HepG2 (cell line): ENCODE results near the gene LILRB3. TPM values are rescaled to one million over a fixed set of nuclear protein-coding genes. Genes with fewer than 3 reads are reported as not detected.

Experiments used
- ATAC-seq: fragments of 200-7000 bp; cut with Tn5 transposase; 3 replicates; pipeline ENCODE4 v1.9.1; 2020; ENCODE audit warnings: mild to moderate bottlenecking, moderate library complexity
- BruUV-seq: library from RNA; stranded (reverse); fragments of 400-500 nt; replicated peaks from 2 replicates; lab custom pipeline; 2021; lab: Mats Ljungman, UMichigan
- CTCF ChIA-PET: fragments of 300-600 bp; formaldehyde crosslinking; extraction: SDS; loops from one replicate; lab custom pipeline; 2021; ENCODE audit warnings: low total read pairs, inconsistent platforms, low intra/inter-chr PET ratio; lab: Yijun Ruan, JAX
- POLR2A ChIA-PET: fragments of 350-600 bp; sonication (Branson Sonifier 250); formaldehyde crosslinking; loops from one replicate; lab custom pipeline; 2020; ENCODE audit warnings: antibody characterized with exemption, inconsistent platforms; lab: Yijun Ruan, JAX
- DNase-seq: peaks from one replicate; pipeline ENCODE4 v3.0.0-alpha.2; 2015; ENCODE audit warnings: low spot score
- FAIRE-seq: peaks from 3 replicates; lab custom pipeline; 2011; peaks lifted over from hg19 to GRCh38; lab: Jason Lieb, UNC
- H2AFZ ChIP-seq: one replicate; pipeline ENCODE4 v1.6.1; 2011; ENCODE audit warnings: low read length, inconsistent platforms
- H3K27ac ChIP-seq: fragments of 300-600 bp; 3 replicates; pipeline ENCODE4 v1.8.0; 2011; ENCODE audit warnings: mixed run types, mild to moderate bottlenecking, mixed read lengths, low read length, inconsistent platforms; ENCODE audit not compliant: insufficient read depth; ENCODE audit errors: extremely low read length
- H3K27me3 ChIP-seq, 2 experiments: fragments of 200-600 bp in 1 of 2; 2 replicates in 1 of 2; 3 replicates in 1 of 2; pipeline versions ENCODE4 v1.6.0 to v1.8.0; 2011; ENCODE audit warnings: low read length in 2 of 2, mild to moderate bottlenecking in 2 of 2, moderate library complexity in 2 of 2, inconsistent platforms in 1 of 2; ENCODE audit not compliant: insufficient read depth in 2 of 2, control insufficient read depth in 1 of 2
- H3K36me3 ChIP-seq, 2 experiments: fragments of 200-600 bp in 1 of 2; replicated peaks in 1 of 2; 2 replicates in 1 of 2; 3 replicates in 1 of 2; pipeline versions ENCODE4 v1.5.1 to v1.8.0; 2011; ENCODE audit warnings: low read length in 2 of 2, inconsistent platforms in 1 of 2; ENCODE audit not compliant: insufficient read depth in 2 of 2, control insufficient read depth in 1 of 2
- H3K4me1 ChIP-seq: 2 replicates; pipeline ENCODE4 v1.5.1; 2012; ENCODE audit warnings: low read length, inconsistent platforms; ENCODE audit not compliant: insufficient read depth
- H3K4me2 ChIP-seq: 2 replicates; pipeline ENCODE4 v1.6.0; 2011; ENCODE audit warnings: low read depth, low read length, inconsistent platforms
- H3K4me3 ChIP-seq, 3 experiments: fragments of 200-600 bp in 1 of 3; sonication (generic), shearing (Covaris generic) in 1 of 3; replicated peaks in 1 of 3; 2 replicates each; pipeline ENCODE4 v1.5.1; 2011 to 2016; ENCODE audit warnings: low read length in 3 of 3, inconsistent platforms in 2 of 3, low read depth in 2 of 3, mild to moderate bottlenecking in 2 of 3, control low read depth in 1 of 3, mixed read lengths in 1 of 3; ENCODE audit not compliant: insufficient read depth in 1 of 3
- H3K79me2 ChIP-seq: one replicate; pipeline ENCODE4 v1.6.1; 2011; ENCODE audit warnings: low read length, inconsistent platforms; ENCODE audit not compliant: insufficient read depth
- H3K9ac ChIP-seq: 2 replicates; pipeline ENCODE4 v1.6.0; 2011; ENCODE audit warnings: mild to moderate bottlenecking, low read depth, low read length, inconsistent platforms; ENCODE audit not compliant: insufficient read depth
- H3K9me3 ChIP-seq: 2 replicates; pipeline ENCODE4 v1.5.1; 2012; ENCODE audit warnings: mild to moderate bottlenecking, low read length
- H4K20me1 ChIP-seq: 2 replicates; pipeline ENCODE4 v1.6.0; 2011; ENCODE audit warnings: inconsistent platforms, mild to moderate bottlenecking, low read length, moderate library complexity; ENCODE audit not compliant: insufficient read depth
- BRD4 ChIP-seq: sonication (generic); formaldehyde crosslinking; IDR thresholded peaks from 2 replicates; pipeline ENCODE4 v1.4.0; 2020; ENCODE audit warnings: missing genetic modification reagents
- CAMTA2 ChIP-seq: sonication (generic); formaldehyde crosslinking; IDR thresholded peaks from 2 replicates; pipeline ENCODE4 v1.4.0; 2020; ENCODE audit warnings: mild to moderate bottlenecking, missing genetic modification reagents, borderline replicate concordance
- ETV6 ChIP-seq: sonication (generic); formaldehyde crosslinking; conservative IDR thresholded peaks from 2 replicates; pipeline ENCODE4 v1.4.0; 2020; ENCODE audit warnings: missing genetic modification reagents
- IRX3 ChIP-seq: sonication (generic); formaldehyde crosslinking; IDR thresholded peaks from 2 replicates; pipeline ENCODE4 v1.8.1; 2023; ENCODE audit warnings: mild to moderate bottlenecking, low read depth, missing genetic modification reagents, borderline replicate concordance
- KDM2A ChIP-seq: sonication (generic); formaldehyde crosslinking; IDR thresholded peaks from 2 replicates; pipeline ENCODE4 v1.4.0; 2020; ENCODE audit warnings: low read depth, missing genetic modification reagents, borderline replicate concordance
- MED1 ChIP-seq: sonication (generic); formaldehyde crosslinking; IDR thresholded peaks from 2 replicates; pipeline ENCODE4 v1.4.0; 2020; ENCODE audit warnings: missing genetic modification reagents
- MNT ChIP-seq: fragments of 450-650 bp; IDR thresholded peaks from 2 replicates; pipeline ENCODE4 v1.6.1; 2016
- NR2F6 ChIP-seq, 2 experiments: IDR thresholded peaks; 2 replicates each; pipeline ENCODE4 v1.6.1; 2016; ENCODE audit warnings: antibody characterized with exemption in 1 of 2, mild to moderate bottlenecking in 1 of 2
- PATZ1 ChIP-seq: sonication (generic); formaldehyde crosslinking; IDR thresholded peaks from 2 replicates; pipeline ENCODE4 v1.4.0; 2020; ENCODE audit warnings: missing genetic modification reagents
- RORA ChIP-seq: sonication (generic); formaldehyde crosslinking; IDR thresholded peaks from 2 replicates; pipeline ENCODE4 v1.5.0; 2020; ENCODE audit warnings: mild to moderate bottlenecking, missing genetic modification reagents, moderate library complexity
- XBP1 ChIP-seq: sonication (generic); formaldehyde crosslinking; IDR thresholded peaks from 2 replicates; pipeline ENCODE4 v1.5.0; 2020; ENCODE audit warnings: missing genetic modification reagents
- ZMYM2 ChIP-seq: sonication (generic); formaldehyde crosslinking; IDR thresholded peaks from 2 replicates; pipeline ENCODE4 v1.8.0; 2022; ENCODE audit warnings: mild to moderate bottlenecking, missing genetic modification reagents
- ZNF143 ChIP-seq: sonication (generic); formaldehyde crosslinking; IDR thresholded peaks from 2 replicates; pipeline ENCODE4 v1.4.0; 2020; ENCODE audit warnings: missing genetic modification reagents
- WGBS: methylation state at CpG from one replicate; pipeline ENCODE4 v1.1.6; 2017; ENCODE audit warnings: low lambda C conversion rate; 5-methylcytosine and 5-hydroxymethylcytosine counted together
- in situ Hi-C: cut with HindIII; loops from 2 replicates; pipeline ENCODE4 v1.10.0; 2017; ENCODE audit warnings: low pct_unique_long_range_greater_than_20kb; ENCODE audit not compliant: extremely low pct_ligation_motif_present
- intact Hi-C: fragments of 100-400 bp; cut with micrococcal nuclease; formaldehyde crosslinking; loops from one replicate; pipeline ENCODE4 v1.10.0; 2022; ENCODE audit not compliant: unreplicated experiment
- polyA plus RNA-seq, 8 experiments: library from polyadenylated mRNA; depleted of rRNA in 3 of 8; stranded (reverse) in 7 of 8; unstranded in 1 of 8; fragments of >200 nt; fragmentation: Illumina TruSeq in 4 of 8; extraction: Trizol in 4 of 8; gene quantifications; 2 replicates each; pipeline versions ENCODE4 v1.2.1 to v1.2.3, GENCODE V29; 2011 to 2016; ENCODE audit warnings: low read depth in 4 of 8, missing spikeins in 1 of 8, mixed read lengths in 1 of 8; ENCODE audit not compliant: insufficient read depth in 1 of 8
- total RNA-seq, 5 experiments: library from RNA; depleted of rRNA; stranded (reverse); fragments of >200 nt; fragmentation: Illumina TruSeq; extraction: Trizol; gene quantifications; 2 replicates each; pipeline ENCODE4 v1.2.3, GENCODE V29; 2016; ENCODE audit warnings: low read depth in 1 of 5

The LILRB3 gene
- total and polyA plus RNA-seq, 2 of the 13 experiments (the other 11 are each of a cell fraction or from before 2014, with no cell fraction given) = 0.22 TPM; not detected in 1

GRCh38 chr19:54188215-54188871 lies 34.5 kb downstream of the LILRB3 start:
- ATAC-seq (no peak), DNase-seq (no peak), FAIRE-seq (no peak)
- Histone ChIP-seq H3K27me3 (no peaks in the 10 kb centered on the region), H3K4me3 (peak overlapping the region; percentile 73 to 88 (median 74)), H3K36me3 (peaks cover 3 to 17% of the 10 kb centered on the region in 2 experiments; a peak in 4 of 5 replicates), H3K4me1 (peaks cover 40% of the 10 kb centered on the region), H3K27ac (peak overlapping the region; percentile 96), H4K20me1 (no peaks in the 10 kb centered on the region), H3K4me2 (peak overlapping the region; percentile 95), H3K9ac (peak overlapping the region; percentile 79), H2AFZ (no peak overlapping the region), H3K9me3 (no peaks in the 10 kb centered on the region), H3K79me2 (peaks cover 25% of the 10 kb centered on the region)
- BruUV-seq = TSS peak; percentile 48
- CTCF ChIA-PET = interaction anchor here (2.0 kb wide), 1 partner anchor 43 kb away, joined by 7 read pairs; no protein-coding TSS in a partner anchor
- TF ChIP-seq IRX3 (CRISPR knock-in tag) (no peak), BRD4 (CRISPR knock-in tag) (no peak), ZNF143 (no peak), MED1 (CRISPR knock-in tag) (no peak), RORA (CRISPR knock-in tag) (no peak), XBP1 (no peak), ZMYM2 (CRISPR knock-in tag) (no peak), KDM2A (0 out of 2 replicates have a peak, but pooled peaks have one; percentile 7), ETV6 (CRISPR knock-in tag) (no peak), CAMTA2 (CRISPR knock-in tag) (no peak), MNT (no peak), PATZ1 (peak; percentile 53), NR2F6 (IDR thresholded peaks at IDR 0.05) (no peak), NR2F6 (CRISPR knock-in tag; IDR thresholded peaks at IDR 0.05) (no peak)
- POLR2A ChIA-PET = interaction anchor here (1.2 to 4.9 kb wide), 10 partner anchors 14 to 260 kb away, joined by 3 to 306 read pairs (median 12); partner anchors contain the start of genes CNOT3, LENG1, PRPF31 and RPS9
- intact Hi-C loops = no loop called here
- in situ Hi-C loops = no loop called here
- WGBS = 55% methylated on average over 10 of the region's 12 CpGs
